Endothelial cell of umbilical vein (primary cell): Measurements from ENCODE around the gene EDEM1. TPM values are rescaled to one million over a fixed set of nuclear protein-coding genes. Genes with fewer than 3 reads are reported as not detected.

Experiments used
- BruUV-seq: library from RNA; stranded (reverse); fragments of 400-500 nt; replicated peaks from 2 replicates; lab custom pipeline; 2021; lab: Mats Ljungman, UMichigan
- CTCF ChIA-PET: fragments of 300-600, 350-600 bp; sonication (Branson Sonifier 250); formaldehyde crosslinking; loops from one replicate; lab custom pipeline; 2021; ENCODE audit warnings: antibody characterized with exemption, inconsistent platforms; lab: Charles Lee
- POLR2A ChIA-PET: fragments of 300-600, 350-600 bp; sonication (Branson Sonifier 250); formaldehyde crosslinking; loops from one replicate; lab custom pipeline; 2021; ENCODE audit warnings: antibody characterized with exemption, inconsistent platforms; lab: Charles Lee
- DNase-seq: peaks from one replicate; pipeline ENCODE4 v3.0.0-alpha.2; 2011; ENCODE audit warnings: low read depth, low spot score
- FAIRE-seq: peaks from 2 replicates; lab custom pipeline; 2011; peaks lifted over from hg19 to GRCh38; lab: Jason Lieb, UNC
- H2AFZ ChIP-seq: 2 replicates; pipeline ENCODE4 v1.6.0; 2012; ENCODE audit warnings: low read depth, low read length, control low read depth, inconsistent platforms
- H3K27ac ChIP-seq: 2 replicates; pipeline ENCODE4 v1.5.1; 2011; ENCODE audit warnings: low read depth, mild to moderate bottlenecking, control low read depth, low read length, moderate library complexity; ENCODE audit not compliant: insufficient read depth
- H3K27me3 ChIP-seq, 2 experiments: 2 replicates each; pipeline versions ENCODE4 v1.6.0 to v1.6.1; 2011; ENCODE audit warnings: low read length in 2 of 2, mixed read lengths in 1 of 2; ENCODE audit not compliant: control insufficient read depth in 2 of 2, insufficient read depth in 2 of 2
- H3K36me3 ChIP-seq, 2 experiments: 2 replicates in 1 of 2; 3 replicates in 1 of 2; pipeline ENCODE4 v1.5.1; 2011; ENCODE audit warnings: low read length in 2 of 2, mild to moderate bottlenecking in 1 of 2, moderate library complexity in 1 of 2; ENCODE audit not compliant: control insufficient read depth in 2 of 2, insufficient read depth in 2 of 2; ENCODE audit errors: extremely low read depth in 1 of 2
- H3K4me1 ChIP-seq: 3 replicates; pipeline ENCODE4 v1.5.1; 2011; ENCODE audit warnings: mild to moderate bottlenecking, low read length; ENCODE audit not compliant: control insufficient read depth, insufficient read depth; ENCODE audit errors: extremely low read depth
- H3K4me2 ChIP-seq: 2 replicates; pipeline ENCODE4 v1.6.1; 2011; ENCODE audit warnings: low read length, control low read depth, mixed read lengths; ENCODE audit not compliant: insufficient read depth
- H3K4me3 ChIP-seq, 3 experiments: fragments of 200-600 bp in 1 of 3; sonication (generic), shearing (Covaris generic) in 1 of 3; replicated peaks in 1 of 3; 2 replicates each; pipeline ENCODE4 v1.5.1; 2011 to 2016; ENCODE audit warnings: control low read depth in 3 of 3, low read length in 3 of 3, mild to moderate bottlenecking in 2 of 3, inconsistent platforms in 1 of 3, low read depth in 1 of 3, moderate library complexity in 1 of 3; ENCODE audit not compliant: insufficient read depth in 1 of 3
- H3K79me2 ChIP-seq: 2 replicates; pipeline ENCODE4 v1.6.0; 2012; ENCODE audit warnings: low read length, inconsistent platforms; ENCODE audit not compliant: control insufficient read depth, insufficient read depth
- H3K9ac ChIP-seq: replicated peaks from 2 replicates; pipeline ENCODE3; 2011; ENCODE audit warnings: low read length, control low read depth; ENCODE audit not compliant: insufficient read depth; ENCODE audit errors: extremely low read depth
- H3K9me1 ChIP-seq: replicated peaks from 3 replicates; pipeline ENCODE4 v1.6.0; 2011; ENCODE audit warnings: mild to moderate bottlenecking, low read length; ENCODE audit not compliant: control insufficient read depth, insufficient read depth; ENCODE audit errors: extremely low read depth
- H3K9me3 ChIP-seq: replicated peaks from 2 replicates; pipeline ENCODE4 v1.5.1; 2012; ENCODE audit warnings: low read length, inconsistent platforms; ENCODE audit not compliant: control insufficient read depth, insufficient read depth
- H4K20me1 ChIP-seq: replicated peaks from 2 replicates; pipeline ENCODE3; 2011; ENCODE audit warnings: mild to moderate bottlenecking, low read length; ENCODE audit not compliant: control insufficient read depth, insufficient read depth; ENCODE audit errors: extremely low read depth
- CTCF ChIP-seq, 2 donors: IDR thresholded peaks; 1 replicate in 1 of 2; 2 replicates in 1 of 2; pipeline ENCODE4 v1.5.1; 2011; ENCODE audit warnings: low read length in 2 of 2, mild to moderate bottlenecking in 2 of 2, moderate library complexity in 2 of 2, control low read depth in 1 of 2, inconsistent platforms in 1 of 2, low read depth in 1 of 2; ENCODE audit not compliant: insufficient read depth in 1 of 2; ENCODE audit errors: extremely low read depth in 1 of 2
- EZH2 ChIP-seq: IDR thresholded peaks from 2 replicates; pipeline ENCODE4 v1.6.1; 2012; ENCODE audit warnings: borderline replicate concordance, low read depth, mild to moderate bottlenecking, moderate library complexity, low read length, inconsistent platforms; ENCODE audit not compliant: severe bottlenecking
- GATA2 ChIP-seq: IDR thresholded peaks from 2 replicates; pipeline ENCODE4 v1.7.0; 2011; ENCODE audit warnings: low read depth, mild to moderate bottlenecking, moderate library complexity, mixed read lengths, low read length; ENCODE audit not compliant: insufficient read length, insufficient read depth
- JUN ChIP-seq: IDR thresholded peaks from 2 replicates; pipeline ENCODE4 v1.6.1; 2011; ENCODE audit warnings: borderline replicate concordance, low read depth; ENCODE audit not compliant: insufficient read length, insufficient read depth
- POLR2A ChIP-seq: IDR thresholded peaks from 2 replicates; pipeline ENCODE4 v1.6.1; 2012; ENCODE audit warnings: low read depth, mild to moderate bottlenecking, control low read depth, low read length
- POLR2AphosphoS5 ChIP-seq: IDR thresholded peaks from 2 replicates; pipeline ENCODE4 v1.6.1; 2012; ENCODE audit warnings: low read depth, mild to moderate bottlenecking, control low read depth, low read length, moderate library complexity; ENCODE audit not compliant: insufficient read depth
- dilution Hi-C: fragments of 300-500 bp; cut with MboI; formaldehyde crosslinking; loops from one replicate; pipeline ENCODE4 v1.15.0; 2019; ENCODE audit warnings: low sequenced_read_pairs; ENCODE audit not compliant: extremely low pct_ligation_motif_present
- intact Hi-C: fragments of 100-400 bp; cut with micrococcal nuclease; formaldehyde crosslinking; loops from one replicate; pipeline ENCODE4 v1.10.0; 2022
- polyA plus RNA-seq, 4 experiments: library from polyadenylated mRNA; depleted of rRNA in 3 of 4; stranded (reverse) in 3 of 4; unstranded in 1 of 4; fragments of >200 nt; gene quantifications; 2 replicates each; pipeline versions ENCODE4 v1.2.1 to v1.2.3, GENCODE V29; 2011 to 2012; ENCODE audit warnings: missing spikeins in 1 of 4
- total RNA-seq: library from RNA; stranded (reverse); gene quantifications from 2 replicates; pipeline ENCODE4 v1.2.3, GENCODE V29; 2021

EDEM1 gene
- total and polyA plus RNA-seq, 2 donors (not counting 3 experiments of a cell fraction or from before 2014, with no cell fraction given) = 19.4 to 61.1 TPM

DNA sequence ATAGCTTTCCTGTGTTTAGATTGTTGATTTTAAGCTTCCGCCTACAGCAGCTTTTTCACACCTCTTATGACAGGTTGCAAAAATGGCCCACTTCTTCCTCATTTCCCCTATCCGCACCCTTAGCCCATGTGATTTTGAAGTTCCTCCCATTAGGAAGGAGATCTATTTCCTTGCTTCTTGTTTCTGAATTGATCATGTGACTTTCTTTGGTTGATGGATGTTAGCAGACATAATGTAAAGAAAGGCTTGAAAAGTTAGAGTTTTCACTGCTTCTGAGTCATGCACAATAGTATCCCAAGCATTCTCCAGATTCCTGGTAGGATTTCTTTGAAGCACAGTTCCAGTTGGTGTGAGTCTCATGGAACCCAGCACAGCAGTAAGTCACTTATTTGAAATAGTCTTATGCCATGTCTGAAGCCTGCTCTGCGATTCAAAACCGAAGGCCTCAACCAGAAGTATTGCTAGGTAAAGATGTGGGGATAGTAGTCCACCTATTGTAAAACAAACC is 76.6 kb downstream of the EDEM1 start:
- Histone ChIP-seq H3K9ac (no peak overlapping the region), H3K4me3 (no peak overlapping the region), H3K9me1 (no peaks in the 10 kb centered on the region), H3K4me2 (no peak overlapping the region), H3K36me3 (no peaks in the 10 kb centered on the region), H3K27ac (no peak overlapping the region), H3K4me1 (no peaks in the 10 kb centered on the region), H3K9me3 (no peaks in the 10 kb centered on the region), H4K20me1 (no peaks in the 10 kb centered on the region), H2AFZ (no peak overlapping the region), H3K79me2 (no peaks in the 10 kb centered on the region), H3K27me3 (no peaks in the 10 kb centered on the region)
- intact Hi-C loops (no loop called here), dilution Hi-C loops (no loop called here)
- ChIA-PET POLR2A (no interaction called here), CTCF (no interaction called here)
- DNase-seq = no peak
- TF ChIP-seq CTCF (IDR thresholded peaks at IDR 0.05; ENCODE audit: extremely low read depth in 1 of 2, insufficient read depth in 1 of 2, low read depth in 1 of 2, low read length in 2 of 2) (no peak), GATA2 (no peak), POLR2AphosphoS5 (no peak), EZH2 (no peak), JUN (no peak), POLR2A (no peak)
- FAIRE-seq = no peak
- no TSS peak for BruUV-seq
